GM18858 (cell line): ENCODE results near the gene MRPL17.
"Not testable (repeated sequence)": the region's sequence is repeated elsewhere in the genome, so short reads cannot be mapped to it uniquely, and the experiment has no call there.

Source experiments
- ATAC-seq: cut with Tn5 transposase; IDR thresholded peaks from one replicate; pipeline ENCODE4 v1.9.1; 2021; ENCODE audit not compliant: unreplicated experiment

The MRPL17 gene

DNA sequence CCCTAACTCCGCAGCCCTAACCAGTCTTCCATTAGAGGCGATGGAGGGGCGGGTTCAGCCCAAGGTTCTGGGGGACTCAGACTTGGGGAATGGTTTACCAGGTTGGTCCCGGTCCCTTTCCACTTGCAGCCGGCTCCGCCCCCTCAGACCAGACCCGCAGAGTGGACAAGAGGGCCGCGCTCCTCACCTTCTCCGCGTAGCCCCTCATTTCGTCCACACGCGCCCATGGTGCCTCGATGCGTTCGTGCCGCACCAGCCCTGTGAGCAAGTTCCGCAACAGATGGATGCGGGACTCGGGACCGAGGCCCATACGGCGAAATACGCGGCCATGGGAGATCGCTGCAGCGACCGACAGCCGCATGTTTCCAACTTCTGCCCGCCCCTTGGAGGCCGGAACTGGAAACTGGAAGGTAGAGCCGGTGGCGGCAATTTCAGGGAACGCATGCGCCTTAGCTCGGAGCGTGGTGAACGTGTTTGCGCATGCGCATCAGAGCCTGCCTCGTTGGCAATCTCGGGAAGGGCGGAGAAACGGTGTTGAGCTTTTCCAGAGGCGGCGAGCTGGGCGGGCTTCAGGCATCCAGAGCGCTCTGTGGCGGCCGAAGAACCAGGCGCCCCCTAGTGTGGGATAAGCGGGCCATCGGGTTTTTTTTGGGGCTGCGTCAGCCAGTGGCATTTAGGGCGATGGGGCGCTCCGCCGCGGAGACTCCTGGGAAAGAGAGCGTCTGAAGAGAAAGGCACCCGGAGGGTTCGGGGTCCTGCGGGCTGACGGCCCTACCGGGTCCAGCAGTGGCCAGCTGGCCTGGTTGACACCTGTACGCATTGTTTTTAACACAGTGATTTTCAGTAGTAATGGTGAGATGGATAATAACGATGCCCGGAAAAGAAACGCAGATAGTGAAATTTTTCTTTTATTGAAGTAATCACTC is at the start of gene MRPL17:
Gene MRPL17 (minus strand): TSS at position 405 of the 926 bp plus-strand sequence. CDS start 44 bp downstream, at position 361.
- peak; percentile 86 for ATAC-seq

GRCh38 chr11:6727971-6728760 is 45.0 kb upstream of the MRPL17 start:
- ATAC-seq, result no peak

DNA sequence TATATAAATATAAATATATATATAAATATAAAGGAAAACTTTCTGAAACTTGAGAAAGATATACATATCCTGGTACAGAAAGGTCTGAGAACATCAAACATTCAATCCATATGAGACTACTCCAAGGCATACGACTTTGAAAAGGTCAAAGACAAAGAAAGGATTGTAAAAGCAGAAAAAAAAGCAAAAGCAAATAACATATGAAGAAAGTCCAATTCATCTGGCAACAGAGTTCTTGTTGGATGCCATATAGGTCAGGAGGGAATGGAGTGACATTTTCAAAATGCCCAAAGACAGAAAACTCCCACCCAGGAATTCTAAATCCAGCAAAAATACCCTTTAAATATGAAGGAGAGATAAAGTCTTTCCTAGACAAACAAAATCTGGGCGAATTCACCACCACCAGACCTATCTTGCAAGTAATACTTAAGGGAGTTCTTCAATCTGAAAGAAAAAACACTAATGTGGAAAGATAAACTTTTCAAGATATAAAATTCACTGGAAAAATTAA is 42.3 kb upstream of the MRPL17 start:
- no peak for ATAC-seq

- no peak for ATAC-seq
Measured at GRCh38 chr11:6724013-6724412, 40.9 kb upstream of the MRPL17 start.

- no peak for ATAC-seq
Measured at GRCh38 chr11:6721343-6721742, 38.2 kb upstream of the MRPL17 start.

- no peak for ATAC-seq
Measured at GRCh38 chr11:6719576-6719975, 36.4 kb upstream of the MRPL17 start.

DNA sequence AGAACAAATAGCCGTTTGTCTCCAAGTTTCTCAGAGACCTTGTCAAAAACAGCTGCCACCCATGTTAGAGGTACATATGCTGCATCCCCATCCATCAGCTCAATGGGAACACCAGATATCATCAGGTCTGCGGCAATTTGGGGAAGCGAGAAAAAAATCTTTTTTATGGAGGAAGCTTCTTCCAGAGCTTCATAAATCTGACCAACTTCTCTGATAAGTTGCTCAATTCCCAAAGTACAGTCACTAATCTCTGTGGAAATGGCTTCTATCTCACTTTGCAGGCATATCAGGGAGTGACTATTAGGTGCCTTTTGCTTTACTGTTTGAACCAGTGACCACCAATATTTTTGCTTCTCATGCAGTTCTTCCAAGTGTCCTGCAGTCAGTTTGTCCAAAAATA is 34.3 kb upstream of the MRPL17 start:
- no peak for ATAC-seq

GRCh38 chr11:6711552-6711951 is 28.4 kb upstream of the MRPL17 start:
- ATAC-seq, result not testable (repeated sequence)

DNA sequence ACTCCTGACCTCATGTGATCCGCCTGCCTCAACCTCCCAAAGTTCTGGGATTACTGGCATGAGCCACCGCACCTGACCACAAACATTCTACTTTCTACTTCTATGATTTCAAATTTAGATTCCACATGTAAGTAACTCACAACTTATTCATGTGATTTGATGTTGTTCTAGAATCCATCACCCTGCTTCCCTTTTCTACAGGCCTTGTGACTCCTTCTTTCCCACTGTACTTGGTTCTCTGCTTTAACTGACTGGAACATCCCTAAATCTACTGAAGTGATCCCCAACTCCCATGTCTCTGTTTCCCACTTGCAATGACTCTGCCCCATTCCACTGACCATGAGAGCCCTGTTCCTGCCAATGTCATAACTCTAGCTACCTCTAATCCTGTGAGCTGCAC is 25.7 kb upstream of the MRPL17 start:
- ATAC-seq, result no peak

DNA sequence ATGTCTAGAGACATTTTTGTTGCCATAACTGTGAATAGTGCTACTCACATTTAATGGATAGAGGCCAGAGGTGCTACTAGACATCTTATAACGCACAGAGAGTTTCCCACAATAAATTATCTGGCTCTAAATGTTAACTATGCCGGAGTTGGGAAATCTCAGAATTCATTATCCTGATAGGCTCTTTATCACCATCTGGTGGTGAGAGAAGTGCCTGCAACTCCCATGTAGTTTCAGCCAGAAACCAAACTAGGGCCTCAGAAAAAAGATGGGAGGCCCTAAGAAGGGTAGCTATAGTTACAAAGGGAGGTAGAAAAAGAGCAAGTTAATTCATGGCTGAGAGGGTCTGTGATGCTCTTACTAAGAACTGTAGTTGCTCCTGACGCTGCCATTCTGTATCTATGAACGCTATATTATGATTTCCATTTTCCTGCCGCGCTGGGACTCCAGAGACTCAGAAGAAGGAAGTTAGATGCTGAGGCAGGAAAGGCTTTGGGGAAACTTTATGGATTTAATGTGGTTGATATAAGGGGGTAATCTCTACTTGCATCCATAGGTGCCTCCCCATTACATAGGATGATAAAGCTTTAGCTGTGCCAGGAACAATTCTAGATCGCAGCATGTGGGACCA is 22.9 kb upstream of the MRPL17 start:
- no peak for ATAC-seq

GRCh38 chr11:6703247-6704063 is 20.3 kb upstream of the MRPL17 start:
- no peak for ATAC-seq

DNA sequence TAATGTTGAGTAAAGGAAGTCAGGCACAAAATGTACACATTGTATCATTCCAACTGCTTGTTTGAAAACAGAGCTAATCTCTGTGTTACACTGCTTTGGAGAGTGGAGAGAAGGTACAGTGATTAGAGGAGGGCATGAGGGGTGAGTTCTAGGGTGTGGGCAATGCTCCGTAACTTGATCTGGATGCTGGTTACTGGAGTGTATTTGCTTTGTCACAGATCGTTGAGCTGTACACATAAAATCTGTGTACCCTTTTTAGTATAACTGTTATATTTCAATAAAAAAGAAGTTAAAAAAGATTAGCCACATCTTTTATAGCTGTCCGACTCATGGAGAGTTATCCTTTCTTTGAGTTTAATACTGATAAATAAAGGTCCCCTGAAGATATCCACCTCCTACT is 18.8 kb upstream of the MRPL17 start:
- not testable (repeated sequence) for ATAC-seq

DNA sequence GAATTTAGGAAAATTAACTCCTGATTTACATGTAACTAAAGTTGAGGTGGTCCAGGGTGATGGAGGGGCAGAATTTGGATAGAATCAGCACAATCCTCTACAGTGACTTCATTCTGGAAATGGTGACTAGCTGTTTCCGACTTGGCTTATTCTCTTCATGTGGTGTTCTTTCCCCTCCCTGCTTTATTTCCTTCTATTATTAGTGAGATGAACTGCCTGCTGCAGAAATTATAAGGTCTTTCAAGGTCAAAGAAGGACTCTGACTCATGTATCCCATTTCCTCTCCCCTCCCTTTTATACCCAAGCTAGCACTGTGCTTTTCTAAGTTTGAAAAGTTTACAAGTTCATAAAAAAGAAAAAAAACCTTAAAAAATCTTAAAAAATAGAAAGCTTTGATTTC is 12.2 kb upstream of the MRPL17 start:
- no peak for ATAC-seq

DNA sequence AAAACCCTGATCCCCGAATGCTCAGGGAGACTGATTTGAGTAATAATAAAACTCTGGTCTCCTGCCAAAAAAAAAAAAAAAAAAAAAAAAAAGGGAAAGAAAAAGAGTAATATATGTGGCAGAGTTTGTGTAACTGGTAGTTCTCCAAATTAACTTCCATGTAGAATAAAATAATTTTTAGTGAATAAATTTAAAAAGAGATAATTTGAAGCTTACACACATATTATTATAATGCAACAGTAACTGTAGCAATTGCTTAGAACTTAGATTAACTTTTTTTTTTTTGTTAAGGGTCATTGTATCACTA is 11.0 kb upstream of the MRPL17 start:
- ATAC-seq, result no peak

DNA sequence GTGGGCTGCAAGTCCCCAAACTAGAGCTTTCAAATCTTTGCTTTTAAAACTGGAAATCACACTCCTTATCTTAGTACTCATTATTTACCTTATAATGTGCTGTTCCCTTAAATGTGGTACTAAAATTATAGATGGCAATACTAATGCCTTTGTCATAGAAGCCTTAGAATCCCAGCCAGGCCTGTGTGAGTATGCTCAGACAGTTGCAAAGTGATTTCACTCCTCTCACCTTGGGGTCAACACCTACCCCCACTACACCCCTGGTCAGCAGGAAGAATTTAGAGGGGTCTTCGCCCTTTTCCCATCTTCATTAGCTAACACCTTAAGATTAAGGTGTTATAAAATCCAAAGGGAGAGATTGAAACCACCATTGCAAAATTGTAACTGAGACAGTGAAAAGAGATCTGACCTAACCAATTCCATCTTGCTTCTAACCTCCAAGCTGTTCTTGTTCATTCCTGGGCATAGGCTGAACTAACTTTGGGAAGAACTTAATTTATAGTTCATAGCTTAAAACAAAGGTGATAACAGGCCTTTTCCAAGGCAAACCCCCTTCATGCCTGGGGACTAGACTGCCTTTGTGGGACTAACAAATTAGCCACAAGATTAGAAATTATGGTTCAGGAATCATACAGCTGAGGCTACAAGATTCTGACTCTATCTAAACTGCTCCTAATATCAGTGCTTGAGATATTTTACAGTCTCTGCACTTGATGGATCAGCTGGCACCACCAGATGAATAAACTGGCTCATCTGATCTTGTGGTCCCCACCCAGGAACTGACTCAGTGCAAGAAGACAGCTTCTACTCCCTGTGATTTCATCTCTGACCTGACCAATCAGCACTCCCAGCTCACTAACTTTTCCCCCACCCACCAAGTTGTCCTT is 10.4 kb upstream of the MRPL17 start:
- ATAC-seq, result no peak

DNA sequence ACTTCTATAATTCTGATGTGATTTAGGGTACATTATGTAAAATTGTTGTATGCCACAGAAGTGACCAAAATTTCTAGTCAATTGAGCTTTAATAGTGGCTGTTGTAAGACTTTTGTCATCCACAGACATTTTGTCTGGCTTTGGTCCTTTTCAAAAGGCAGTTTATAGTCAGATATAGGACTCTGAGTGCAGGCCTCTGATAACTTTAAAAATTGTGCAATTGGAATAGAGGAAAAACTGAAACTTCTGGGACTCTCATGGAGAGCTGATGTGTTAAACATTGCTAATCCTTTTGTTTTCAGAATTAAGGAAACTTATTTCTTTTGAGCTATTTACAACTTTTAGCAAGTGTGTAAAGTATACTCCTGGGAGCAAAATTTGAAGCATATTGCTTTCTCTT is 9.0 kb upstream of the MRPL17 start:
- ATAC-seq, result no peak

- ATAC-seq, result not testable (repeated sequence)
Measured at GRCh38 chr11:6690431-6691132, 7.4 kb upstream of the MRPL17 start.

- no peak for ATAC-seq
Measured at GRCh38 chr11:6687876-6688275, 4.7 kb upstream of the MRPL17 start.

DNA sequence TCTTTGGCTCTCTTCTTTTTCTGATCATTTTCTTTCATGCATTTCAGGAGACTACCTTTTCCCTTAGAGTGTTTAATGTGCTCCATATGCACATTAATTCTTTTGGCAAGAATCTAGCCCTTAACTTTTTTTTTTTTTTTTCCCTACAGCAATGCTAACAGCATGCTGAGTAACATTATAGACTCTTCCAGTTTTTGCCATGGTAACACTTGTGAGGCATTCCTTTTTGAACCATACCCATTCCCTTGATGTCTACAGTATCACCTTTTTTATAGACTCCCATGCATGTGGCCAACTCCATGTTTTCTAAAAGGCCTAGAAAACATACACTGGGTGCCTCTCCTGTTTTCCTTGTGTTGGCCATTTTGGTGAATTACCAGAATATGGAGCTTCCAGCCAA is 2.9 kb upstream of the MRPL17 start:
- no peak for ATAC-seq
